GM10266 (cell line): Measurements from ENCODE around the gene ZNF408.

Experiments
- DNase-seq: peaks from one replicate; pipeline ENCODE4 v3.0.0; 2012; ENCODE audit errors: extremely low spot score
- TF ChIP-seq, protein P1 (sequence below): IDR thresholded peaks from 2 replicates; pipeline ENCODE4 v1.5.1; 2012; ENCODE audit warnings: mild to moderate bottlenecking, low read depth; ENCODE audit not compliant: control insufficient read depth, insufficient read depth; ENCODE audit errors: missing control alignments

The ZNF408 gene

DNA sequence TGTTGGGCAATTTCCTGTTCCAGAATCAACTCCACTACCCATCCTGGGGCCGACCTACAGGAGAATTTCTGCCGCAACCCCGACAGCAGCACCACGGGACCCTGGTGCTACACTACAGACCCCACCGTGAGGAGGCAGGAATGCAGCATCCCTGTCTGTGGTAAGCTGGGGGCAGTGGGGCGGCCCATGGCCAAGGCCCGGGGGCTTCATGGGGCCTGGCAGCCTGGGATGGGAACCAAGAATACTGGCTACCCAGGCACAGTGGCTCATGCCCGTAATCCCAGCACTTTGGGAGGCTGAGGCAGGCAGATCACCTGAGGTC, 22.5 kb downstream of the ZNF408 start:
- TF ChIP-seq, protein P1, sequence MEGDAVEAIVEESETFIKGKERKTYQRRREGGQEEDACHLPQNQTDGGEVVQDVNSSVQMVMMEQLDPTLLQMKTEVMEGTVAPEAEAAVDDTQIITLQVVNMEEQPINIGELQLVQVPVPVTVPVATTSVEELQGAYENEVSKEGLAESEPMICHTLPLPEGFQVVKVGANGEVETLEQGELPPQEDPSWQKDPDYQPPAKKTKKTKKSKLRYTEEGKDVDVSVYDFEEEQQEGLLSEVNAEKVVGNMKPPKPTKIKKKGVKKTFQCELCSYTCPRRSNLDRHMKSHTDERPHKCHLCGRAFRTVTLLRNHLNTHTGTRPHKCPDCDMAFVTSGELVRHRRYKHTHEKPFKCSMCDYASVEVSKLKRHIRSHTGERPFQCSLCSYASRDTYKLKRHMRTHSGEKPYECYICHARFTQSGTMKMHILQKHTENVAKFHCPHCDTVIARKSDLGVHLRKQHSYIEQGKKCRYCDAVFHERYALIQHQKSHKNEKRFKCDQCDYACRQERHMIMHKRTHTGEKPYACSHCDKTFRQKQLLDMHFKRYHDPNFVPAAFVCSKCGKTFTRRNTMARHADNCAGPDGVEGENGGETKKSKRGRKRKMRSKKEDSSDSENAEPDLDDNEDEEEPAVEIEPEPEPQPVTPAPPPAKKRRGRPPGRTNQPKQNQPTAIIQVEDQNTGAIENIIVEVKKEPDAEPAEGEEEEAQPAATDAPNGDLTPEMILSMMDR = no peak
- no peak for DNase-seq

DNA sequence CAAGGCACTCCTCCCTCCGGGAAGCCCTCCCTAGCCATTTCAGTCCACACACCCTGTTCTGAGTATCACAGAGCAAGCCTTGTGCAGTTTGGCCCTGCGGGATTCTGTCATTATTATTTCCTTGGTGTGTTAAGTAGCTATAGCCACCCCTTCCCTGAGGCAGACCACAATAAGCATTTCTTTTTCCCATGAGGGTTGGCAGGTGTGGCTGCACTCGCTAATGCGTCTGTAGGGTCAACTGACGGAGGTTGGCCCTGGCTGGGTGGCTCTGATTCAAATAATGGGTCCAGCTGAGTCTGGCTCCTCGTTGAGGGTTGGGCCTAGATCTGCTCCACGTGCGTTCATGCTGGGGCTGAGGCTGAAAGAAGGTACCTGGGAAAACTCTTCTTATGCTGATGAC, 23.3 kb downstream of the ZNF408 start:
- no peak for DNase-seq
- TF ChIP-seq, protein P1 = no peak

DNA sequence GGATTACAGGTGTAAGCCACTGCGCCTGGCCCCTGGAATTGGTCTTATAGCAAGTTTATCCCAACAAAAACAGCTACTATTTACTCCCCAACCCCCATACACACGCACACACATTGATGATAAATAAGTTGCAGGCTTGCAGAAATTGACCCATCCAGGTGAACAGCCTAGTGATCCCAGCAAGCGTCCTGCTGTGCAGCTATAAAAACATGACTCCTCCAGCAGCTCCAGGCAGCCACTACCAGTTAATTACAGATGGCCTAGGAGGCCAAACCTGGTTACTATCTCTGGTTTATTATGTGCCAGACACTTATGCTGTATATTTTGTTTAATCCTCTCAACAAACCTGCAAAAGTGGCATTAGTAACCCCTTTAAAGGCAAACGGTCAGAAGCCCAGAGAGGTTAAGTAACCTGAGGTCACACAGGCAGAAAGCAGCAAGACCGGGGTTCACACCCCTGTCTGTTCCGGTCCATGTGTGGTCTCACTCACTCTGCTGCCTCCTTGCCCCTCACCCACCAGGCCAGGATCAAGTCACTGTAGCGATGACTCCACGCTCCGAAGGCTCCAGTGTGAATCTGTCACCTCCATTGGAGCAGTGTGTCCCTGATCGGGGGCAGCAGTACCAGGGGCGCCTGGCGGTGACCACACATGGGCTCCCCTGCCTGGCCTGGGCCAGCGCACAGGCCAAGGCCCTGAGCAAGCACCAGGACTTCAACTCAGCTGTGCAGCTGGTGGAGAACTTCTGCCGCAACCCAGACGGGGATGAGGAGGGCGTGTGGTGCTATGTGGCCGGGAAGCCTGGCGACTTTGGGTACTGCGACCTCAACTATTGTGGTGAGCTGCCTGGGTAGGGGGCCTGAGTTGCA, 24.7 kb downstream of the ZNF408 start:
- TF ChIP-seq, protein P1 = no peak
- DNase-seq = no peak

DNA sequence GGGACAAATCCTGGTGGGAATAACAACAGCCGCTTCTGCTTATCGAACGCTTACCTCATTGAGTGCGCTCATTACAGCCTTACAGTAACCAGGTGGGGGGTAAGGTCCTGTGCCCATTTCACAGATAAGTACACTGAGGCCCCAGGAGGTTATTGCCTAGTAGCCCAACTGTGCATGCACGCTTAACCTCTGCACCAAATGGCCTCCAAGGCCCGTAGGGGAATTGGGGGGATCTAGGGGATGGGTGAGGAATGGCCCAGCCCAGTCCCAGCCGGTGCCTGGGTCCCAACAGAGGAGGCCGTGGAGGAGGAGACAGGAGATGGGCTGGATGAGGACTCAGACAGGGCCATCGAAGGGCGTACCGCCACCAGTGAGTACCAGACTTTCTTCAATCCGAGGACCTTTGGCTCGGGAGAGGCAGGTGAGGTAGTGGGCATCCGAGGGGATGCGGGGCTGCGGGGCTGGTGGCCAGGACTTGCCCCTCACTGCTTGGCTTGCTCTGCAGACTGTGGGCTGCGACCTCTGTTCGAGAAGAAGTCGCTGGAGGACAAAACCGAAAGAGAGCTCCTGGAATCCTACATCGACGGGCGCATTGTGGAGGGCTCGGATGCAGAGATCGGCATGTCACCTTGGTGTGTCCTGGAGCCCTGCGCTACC, 25.5 kb downstream of the ZNF408 start:
- TF ChIP-seq, protein P1 = no peak
- no peak for DNase-seq

DNA sequence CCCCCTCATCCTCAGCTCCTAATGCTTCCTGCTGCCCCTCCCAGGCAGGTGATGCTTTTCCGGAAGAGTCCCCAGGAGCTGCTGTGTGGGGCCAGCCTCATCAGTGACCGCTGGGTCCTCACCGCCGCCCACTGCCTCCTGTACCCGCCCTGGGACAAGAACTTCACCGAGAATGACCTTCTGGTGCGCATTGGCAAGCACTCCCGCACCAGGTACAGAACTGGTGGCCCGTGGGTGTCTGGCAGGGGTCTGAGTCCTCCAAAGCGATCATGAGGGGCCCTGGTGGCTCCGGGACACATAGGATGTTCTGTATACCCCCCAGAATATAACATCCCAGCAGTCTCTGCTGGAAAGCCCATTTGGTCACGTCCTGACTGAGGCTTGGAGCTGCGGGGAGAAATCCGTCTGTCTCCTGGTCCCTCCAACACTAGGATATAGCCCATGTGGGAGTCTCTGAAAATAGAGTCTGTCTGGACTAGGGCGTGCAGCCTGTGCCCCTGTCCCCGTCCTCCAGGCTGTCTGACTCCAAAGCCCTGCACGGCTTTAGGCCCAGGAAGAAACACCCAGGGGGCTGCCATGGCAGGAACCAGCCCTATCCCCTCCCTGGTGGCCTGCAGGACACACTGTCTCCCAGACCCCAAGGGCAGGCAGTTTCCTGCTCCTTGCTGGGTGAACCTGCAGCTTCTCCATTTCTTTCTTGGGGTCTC, 27.3 kb downstream of the ZNF408 start:
- TF ChIP-seq, protein P1 = no peak
- no peak for DNase-seq

DNA sequence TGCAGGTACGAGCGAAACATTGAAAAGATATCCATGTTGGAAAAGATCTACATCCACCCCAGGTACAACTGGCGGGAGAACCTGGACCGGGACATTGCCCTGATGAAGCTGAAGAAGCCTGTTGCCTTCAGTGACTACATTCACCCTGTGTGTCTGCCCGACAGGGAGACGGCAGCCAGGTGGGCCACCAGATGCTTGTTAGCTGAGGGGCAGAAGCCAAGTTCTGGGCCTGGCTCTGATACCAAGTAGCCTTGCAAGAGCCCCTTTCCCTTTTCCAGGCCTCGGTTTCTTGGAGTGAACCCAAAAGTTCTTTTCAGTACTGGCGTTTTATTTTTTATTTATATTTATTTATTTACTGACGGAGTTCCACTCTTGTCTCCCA, 27.8 kb downstream of the ZNF408 start:
- TF ChIP-seq, protein P1 = no peak
- DNase-seq = no peak
